ENCODE measurements around the gene ZBTB20.

The ZBTB20 gene

DNA sequence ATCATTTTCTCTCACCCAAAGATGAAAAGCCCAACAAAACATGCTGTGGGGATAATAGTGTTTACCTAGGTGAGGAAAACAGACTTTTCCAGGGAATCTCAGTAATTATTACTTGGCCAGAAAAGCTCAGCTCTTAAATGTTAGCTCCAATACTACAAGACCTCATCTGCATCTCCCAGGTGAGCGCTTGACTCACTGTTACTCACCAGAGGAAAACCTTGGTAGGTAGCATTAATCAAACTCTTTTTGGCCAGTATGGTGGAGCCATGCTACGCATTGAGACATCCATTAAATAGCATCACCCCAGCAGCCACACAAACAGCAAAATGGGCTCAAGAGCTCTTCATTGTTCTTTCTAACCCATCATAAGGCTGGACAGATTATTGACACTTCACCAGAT lies 754.3 kb downstream of the ZBTB20 start:
- DNase-seq, result no peak

DNA sequence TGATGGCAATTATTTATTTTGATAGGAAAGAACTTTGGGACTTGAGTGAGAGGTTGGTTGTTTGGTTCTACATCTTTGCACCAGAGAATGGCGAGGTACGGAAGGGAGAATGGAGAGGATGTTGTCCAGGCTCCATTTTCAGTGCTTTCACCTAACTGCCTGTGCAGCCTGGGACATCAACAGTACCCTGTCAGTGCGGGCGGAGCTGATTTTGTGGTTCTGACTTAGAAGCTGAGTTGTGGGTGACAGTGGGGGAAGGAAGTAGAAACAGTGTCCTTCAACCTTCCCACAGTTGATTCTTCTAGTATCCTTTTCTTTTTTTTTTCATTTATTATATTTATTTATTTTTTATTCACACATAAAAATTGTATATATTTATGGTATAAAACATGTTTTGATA lies 757.9 kb downstream of the ZBTB20 start:
- DNase-seq, result peak; percentile 8

DNA sequence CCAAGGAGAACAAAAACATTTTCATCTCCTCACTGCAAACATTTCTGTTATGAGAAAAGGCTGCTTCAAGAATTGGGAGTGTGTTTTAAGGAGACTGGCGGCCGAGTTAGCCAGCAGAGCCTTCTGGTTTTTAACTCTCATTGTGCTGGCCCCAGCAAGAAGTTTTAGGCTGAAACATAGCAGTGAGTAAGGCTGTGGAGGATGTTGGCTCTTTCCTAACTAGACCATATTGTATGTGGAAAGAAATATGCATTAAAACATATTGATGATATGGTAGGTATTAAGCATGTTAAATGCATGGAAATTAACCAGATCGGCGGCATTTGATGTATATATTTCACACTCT lies 762.6 kb downstream of the ZBTB20 start:
- no peak for DNase-seq

DNA sequence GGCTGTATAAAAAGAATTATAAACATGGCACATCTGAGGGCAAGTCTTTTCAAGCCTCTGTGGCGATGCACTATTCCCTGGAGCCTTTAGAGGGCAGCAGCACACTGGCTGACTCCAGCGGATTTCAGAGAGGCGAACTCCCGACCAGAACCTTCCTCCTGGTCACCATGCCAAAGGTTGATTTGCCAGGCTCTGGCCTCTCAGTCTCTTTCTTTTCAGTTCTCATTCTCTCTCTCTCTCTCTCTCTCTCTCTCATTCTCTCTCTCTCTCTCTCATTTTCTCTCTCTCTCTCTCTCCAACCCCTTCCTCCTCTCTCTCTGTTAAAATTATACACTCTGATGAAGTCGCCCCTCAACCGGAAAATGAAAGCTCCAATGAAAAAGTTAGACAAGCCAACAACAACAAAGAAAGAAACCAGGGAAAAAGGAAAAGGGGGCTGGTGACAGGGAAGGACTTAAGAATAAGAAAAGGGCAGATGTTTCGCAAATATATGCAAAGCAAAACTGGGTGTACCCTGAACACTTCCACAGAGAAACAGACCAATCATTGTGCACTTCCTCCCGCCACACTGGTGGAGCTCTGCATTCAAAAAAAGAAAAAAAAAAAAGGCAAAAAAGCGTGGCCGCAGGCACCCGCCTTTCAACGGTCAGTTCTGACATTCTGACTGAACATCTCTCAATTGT lies 763.1 kb downstream of the ZBTB20 start:
- DNase-seq, result peak; percentile 75

DNA sequence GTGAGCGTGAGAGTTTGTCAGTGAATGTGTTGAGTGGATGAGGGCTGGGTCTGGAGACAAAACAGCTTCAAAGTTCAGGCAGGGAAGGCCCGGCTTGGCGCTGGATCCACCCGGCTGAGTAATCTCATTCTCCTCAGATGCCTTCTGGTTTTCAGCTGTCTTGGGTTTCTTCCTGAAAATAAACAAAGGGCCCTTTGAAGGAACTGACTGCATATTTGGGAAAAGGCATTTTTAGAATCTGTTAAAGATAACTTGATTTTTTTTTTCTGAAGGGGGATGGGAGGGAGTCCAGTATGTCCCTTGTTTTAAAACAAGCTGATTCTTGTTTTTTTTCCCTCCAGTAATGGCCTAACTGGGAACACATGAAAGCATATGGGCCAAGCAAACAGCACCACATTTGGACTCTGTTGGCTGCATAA lies 766.8 kb downstream of the ZBTB20 start:
- DNase-seq, result no peak

DNA sequence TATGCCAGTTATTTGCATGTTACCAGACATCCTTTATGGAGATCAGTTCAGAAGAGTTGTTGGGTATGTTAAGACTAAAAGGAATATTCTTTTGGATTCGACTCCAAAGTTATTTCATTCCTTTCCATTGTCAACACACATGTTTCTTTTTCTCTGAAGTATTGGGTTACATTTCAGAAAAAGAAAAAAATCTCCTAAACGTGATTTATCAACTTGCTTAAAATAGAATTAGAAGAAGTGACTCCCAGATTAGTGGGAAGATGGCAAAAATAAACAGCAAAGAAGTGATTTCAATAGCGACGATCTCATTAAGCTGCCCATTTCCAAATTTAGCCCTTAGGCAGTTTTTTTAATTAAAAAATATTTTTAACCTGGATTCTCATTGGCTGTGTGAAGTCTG lies 767.8 kb downstream of the ZBTB20 start:
- DNase-seq, result no peak

DNA sequence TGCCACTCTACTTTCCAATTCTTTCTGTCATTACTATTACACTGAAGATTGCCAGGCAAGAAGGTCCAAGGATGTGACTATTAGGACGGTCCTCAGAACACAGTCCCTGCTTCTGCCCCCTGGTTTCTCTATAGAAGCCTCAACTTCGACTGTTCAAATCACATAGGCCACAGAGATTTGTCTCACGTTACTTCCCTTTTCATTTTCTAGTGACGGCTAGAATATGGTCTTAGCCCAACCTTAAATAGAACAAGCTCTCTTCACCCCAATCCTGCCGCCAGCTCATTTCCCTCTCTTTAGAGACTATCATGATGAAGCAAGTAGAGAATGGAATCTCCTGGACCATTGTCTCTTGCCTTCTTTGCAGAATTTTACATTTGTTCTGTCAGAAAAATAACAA lies 768.3 kb downstream of the ZBTB20 start:
- no peak for DNase-seq

DNA sequence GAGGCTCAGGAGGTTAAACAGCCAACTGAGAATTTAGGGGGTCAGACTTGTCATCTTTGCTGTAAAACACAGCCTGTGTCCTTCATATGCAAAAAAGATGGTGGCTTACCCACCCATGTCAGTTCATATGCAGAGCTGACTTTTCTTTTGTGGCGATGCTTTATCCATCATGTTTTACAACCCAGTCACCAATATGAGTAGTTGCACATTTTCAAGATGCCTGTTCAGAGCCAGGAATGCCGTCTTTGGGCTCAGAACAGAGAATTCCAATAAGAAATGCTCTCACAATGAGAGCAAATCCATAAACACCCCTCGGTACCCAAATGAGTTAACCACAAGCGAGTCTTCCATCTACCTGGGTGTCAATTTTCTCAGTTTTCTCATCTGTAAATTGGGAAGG lies 769.7 kb downstream of the ZBTB20 start:
- DNase-seq, result no peak

DNA sequence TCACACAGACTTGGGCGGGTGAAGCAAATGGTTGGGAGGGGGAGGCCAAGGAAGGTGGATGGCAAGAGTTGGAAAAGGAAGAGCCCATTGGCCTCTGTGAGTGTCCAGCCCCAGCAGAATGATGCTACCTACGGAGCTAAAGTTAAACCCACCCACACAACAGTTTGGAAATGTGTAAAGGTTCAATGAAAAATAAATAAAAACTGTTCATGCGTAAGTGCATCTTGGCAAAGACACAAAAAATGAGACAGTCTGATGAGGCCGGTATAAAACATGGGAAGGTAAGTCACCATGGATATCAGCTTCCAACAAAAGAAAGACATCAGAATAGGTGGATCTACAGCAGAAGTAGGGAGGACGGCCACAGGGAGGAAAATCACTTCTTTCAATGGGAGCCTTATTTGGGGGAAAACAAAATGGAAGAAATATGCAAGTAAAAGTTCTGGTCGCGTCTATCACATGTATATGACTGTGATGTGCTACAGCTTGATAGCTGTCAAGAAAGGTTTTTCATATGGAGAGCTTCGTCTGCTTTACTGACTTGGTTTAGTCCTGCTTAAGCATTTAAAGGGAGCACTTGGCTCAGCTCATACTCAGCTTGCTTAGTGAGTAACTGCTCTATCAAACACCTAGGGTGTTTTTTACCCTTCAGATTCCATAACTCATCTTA lies 770.4 kb downstream of the ZBTB20 start:
- DNase-seq, result no peak

DNA sequence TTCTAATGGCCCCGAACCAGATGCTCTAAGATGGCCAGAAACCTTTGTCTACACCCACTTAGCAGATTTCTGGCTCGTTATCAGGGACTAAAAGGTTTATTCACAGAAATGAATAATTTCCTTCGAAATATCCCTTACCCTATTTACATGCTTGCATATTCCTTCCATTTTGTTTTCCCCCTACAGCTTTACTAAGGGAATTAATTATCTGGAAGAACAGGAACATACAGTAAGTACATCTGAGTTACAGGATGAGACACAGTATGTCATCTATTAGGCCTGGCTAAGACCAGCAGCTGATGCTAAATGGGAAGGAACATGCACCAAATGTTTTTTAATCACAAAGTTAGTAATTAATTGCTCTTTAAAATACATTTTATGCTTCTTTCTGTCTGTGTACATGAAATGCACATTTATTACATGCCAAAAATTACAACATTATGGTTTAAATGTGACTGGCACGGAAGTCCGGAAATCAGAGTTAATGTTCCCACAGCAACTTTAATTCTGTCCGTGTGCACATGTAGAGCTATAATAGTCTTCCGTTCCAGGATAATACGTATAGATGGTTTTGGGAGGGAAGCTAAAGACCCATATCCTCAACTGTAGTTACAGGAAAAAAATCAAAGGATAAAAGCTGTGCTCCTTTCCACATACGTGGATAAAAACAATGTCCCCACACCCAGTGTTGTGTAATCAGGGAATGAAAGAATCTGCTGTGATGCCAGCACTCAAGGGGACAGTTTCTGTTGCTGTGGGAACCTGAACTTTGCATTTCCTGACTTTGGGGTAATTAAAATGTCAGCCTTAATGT lies 771.3 kb downstream of the ZBTB20 start:
- no peak for DNase-seq

DNA sequence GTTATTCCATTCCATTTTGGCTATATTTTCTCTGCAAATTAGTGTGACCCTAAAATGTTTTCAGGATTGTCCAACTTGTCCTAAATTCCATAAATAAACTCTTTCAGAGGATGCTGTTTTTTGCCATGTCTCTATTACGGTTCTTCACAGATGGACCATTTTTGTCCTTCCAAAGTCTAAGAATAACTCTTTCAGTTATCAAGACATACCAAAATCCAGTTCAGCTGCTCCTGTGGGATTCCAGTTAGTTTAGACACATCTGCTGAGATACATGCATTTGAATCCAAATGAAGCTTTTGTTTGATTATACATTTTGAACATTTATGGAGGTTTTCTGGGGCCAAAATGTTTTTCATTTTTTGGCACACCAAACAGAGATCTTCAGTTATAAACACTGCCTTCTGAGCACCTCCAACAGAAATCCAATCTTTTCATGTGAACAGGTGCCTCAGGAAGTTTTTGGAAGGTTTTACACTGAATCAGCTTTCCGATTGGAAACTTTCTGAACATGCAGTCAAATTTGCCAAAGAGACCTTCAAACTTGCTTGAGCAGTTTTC lies 772.6 kb downstream of the ZBTB20 start:
- no peak for DNase-seq

DNA sequence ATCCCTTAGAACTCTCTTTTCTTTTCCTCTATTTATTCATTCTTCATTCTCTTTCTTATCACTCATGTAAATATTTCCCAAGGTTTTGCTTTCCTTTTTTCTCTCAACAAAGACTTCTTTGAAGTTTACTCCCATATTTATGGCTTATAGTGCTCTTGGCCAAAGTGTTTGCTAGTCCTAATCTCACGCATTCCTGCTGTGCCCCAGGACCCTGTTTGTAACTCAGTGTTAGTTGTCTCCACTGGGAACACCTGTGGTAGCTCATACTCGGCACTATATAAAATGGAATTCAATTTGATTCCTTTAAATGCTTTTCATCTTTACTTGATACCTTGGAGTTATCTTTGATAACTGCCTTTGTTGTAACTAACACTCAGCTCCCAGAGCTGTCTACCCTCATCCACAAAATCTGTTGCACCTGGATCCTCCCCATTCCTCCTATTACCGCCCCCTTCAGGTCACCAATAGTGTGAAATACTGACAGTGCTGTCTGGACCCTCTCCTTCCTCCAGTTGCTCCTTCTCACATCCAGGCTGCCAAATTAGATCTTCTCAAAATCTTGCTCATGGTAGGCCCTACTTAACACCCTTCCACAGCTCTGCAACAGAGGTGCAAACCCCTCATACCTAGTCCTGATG lies 776.4 kb downstream of the ZBTB20 start:
- no peak for DNase-seq

DNA sequence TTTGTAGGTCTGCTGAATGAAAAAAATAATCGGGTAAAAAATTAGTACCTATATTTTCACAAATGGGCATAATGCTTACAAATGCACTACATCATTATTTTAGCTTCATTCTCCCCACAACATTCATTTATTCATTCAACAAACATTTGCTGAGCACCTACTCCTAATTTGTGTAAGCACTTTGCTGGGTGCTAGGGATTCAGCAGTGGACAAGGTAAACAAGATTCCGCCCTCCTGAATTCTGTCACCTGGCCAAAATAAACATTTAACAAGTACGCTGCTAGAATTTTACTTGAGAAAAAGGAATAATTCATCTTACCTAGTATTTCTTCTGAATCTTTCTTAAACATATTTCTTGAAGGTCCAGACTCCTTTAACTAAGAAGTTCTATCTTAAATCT lies 781.2 kb downstream of the ZBTB20 start:
- no peak for DNase-seq

DNA sequence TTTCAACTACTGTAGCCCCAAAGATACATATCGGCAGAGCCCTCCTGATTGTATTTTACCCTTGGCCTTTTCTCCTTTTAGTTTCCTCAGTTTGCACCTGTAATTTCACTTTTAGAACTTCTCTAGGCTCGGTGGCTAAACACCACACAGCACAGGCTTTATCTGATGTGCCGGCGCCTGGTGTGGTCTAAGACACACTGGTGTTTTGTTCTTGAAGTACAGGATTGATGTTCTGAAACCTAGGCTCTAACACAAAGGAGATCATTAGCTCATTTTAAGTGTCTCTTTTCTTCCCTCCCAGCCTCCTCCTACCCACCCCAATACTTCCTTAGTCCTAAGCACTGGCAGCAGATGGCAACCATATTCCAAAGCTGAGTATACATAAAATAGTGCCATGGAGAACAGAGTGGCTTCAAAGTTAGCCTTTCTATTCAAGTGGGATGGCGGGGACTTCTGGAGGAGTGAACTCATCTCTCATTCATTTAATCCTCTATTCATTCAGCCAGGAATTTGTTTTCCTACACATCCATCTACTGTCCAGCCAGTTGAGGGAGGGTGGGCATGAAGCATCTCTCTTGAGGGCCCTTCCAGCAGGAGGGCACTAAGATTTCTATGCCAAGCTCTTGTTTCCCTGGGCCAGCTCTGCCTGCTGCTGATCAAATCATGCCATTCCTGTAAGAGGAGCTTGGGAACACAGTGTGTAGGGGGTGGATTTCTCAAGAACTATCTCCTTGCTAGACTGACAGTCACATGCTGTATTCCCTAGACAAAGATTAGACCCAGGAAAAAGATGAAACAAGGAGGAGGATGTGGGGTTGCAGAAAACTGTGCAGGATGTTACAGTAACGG lies 782.1 kb downstream of the ZBTB20 start:
- no peak for DNase-seq

DNA sequence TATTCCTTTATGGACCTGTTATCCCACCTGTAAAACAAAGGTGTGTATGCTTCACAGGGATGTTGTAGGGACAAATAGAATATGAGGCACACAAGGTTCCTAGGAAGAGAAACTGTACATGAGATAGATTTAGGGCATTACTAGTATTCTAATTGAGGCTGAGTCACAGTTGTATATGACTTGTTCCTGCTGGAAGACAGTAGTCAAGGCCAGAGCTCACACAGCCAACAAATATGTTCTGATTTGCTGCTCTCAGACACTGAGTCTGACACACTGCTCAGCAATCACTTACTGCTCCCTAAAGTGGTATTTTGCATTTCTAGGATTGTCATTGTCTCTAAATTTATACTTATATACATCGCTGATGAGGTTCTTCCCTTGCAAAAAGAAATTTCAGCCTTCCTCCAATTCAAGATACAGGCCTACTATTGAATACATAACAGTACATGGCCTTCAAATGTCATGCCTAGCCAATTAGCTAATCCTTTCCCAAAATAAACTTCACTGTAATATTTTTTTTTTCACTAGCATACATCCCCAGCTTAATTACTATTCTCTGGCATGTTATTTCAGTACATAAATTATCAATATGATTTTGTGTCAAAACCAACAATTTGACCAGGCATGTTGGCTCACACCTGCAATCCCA lies 783.4 kb downstream of the ZBTB20 start:
- DNase-seq, result no peak

DNA sequence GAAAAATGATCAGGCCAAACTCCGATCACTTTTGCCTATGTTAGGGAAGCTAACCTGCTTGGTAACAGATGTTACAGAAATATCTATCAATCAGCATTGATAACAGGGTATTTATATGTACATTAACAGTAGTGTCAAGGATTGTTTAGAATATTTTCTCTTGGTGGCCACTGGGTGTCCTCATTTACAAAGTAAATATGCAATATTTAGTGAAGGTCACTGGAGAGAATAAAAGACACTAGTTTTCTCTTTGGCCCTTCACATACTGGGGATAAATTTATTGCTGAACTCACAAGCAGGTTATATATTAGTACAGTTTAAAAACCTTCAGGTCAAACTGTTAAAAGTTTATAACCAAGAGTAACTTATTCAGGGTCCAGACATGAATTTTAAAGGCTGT lies 784.3 kb downstream of the ZBTB20 start:
- no peak for DNase-seq

DNA sequence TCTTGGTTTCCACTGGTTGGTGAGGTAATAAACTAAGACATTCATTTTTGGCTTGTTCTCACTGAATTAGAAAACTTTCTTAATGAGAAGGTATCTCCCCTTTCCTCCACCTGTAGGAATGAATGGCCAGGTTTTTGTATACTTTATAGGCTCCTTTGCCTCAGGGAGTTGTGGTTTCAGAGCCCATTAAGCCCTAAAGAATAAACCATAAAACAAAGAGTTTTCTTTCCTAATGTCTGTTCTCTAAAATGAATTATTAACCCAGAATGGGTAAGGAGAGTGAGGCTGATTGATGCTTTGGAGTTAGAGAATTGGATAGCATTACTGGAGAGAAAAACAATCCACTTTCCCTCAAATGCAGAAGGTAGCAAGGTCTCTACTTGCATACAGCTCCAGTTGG lies 785.7 kb downstream of the ZBTB20 start:
- no peak for DNase-seq

DNA sequence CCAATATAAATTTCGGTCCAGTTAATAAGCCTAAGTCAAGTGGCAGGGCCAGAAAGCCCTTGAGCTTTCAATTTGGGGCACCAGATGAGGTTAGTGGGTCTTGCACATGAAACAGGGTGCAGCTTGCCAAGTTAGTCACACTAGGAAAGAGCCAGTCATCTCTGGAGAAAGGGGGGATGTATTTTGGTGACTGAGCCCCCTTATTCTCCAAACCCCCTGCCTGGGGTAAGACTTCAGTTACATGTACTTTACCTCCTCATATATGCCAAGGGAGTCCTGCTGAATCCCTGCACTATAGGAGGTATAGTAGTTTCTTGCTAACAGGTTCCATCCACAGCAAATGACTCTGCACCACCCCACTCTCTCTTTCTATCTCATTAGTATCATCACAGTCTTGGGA lies 790.6 kb downstream of the ZBTB20 start:
- no peak for DNase-seq

DNA sequence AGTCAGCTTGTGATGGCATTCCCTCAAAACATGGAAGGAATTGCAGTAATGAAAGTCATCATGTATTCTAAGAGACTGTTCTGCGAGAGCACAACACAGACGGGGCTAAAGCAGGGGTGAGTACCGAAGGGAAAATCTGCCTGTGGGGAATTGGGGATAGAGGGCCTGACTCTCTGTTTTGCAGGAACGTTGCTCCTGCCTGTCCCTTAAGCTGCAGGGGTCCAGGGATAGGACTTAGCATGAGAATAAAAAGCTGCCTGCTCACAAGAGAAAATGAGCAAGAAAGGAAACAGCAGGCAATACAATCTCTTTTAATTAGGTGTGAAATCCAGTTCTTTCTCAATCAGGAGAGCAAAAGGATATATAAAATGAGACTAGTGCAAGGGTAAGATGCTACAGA lies 791.0 kb downstream of the ZBTB20 start:
- DNase-seq, result no peak

DNA sequence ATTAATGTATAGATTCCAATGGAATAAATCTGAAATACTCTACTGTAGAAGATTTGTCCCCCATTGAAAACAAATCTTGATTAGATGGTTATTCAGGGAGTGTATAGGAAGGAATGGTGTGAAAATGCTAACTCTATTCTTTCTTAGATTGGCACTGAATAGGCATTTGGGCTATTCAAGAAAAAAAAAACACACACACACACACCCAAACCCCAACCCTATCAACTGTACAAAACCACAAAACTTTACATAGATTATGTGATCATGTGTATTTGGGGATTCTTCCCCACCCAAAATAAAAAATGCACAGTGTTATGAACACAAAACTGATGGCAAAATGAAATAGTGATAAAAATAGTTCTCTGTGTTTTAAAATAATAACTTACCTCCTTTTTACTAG lies 791.4 kb downstream of the ZBTB20 start:
- DNase-seq, result no peak

DNA sequence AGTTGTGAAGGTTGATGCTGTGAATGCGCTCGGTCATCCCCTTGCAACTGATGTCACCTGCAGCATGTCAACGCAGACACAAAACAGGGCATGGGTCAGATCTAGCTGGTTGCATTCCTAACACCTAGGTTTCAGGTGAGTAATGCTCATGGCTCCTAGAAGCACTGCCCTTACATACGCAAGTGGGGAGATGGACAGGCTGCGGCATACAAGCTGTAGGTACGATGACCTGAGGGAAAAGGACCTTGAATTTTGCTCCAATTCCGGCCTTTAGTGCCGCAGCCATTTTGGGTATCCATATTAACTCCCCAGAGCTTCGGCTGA lies 795.3 kb downstream of the ZBTB20 start:
- DNase-seq, result no peak

All from activated naive CD4-positive, alpha-beta T cell treated with Interleukin-2 at 50 U/mL for 16 hours (primary cell).